Head of caudate nucleus (tissue), 42 donors: ENCODE results near the gene UPF2.

ENCODE experiments used
- DNase-seq, 42 donors: peaks; one replicate each; pipeline versions ENCODE4 v3.0.0 to v3.0.0-alpha.2; 2020 to 2021; ENCODE audit warnings: mixed read lengths in 7 of 42
- intact Hi-C: fragments of 100-400 bp; cut with DNase I; formaldehyde crosslinking; loops from one replicate; pipeline ENCODE4 v1.15.0; 2022

UPF2 gene

DNA sequence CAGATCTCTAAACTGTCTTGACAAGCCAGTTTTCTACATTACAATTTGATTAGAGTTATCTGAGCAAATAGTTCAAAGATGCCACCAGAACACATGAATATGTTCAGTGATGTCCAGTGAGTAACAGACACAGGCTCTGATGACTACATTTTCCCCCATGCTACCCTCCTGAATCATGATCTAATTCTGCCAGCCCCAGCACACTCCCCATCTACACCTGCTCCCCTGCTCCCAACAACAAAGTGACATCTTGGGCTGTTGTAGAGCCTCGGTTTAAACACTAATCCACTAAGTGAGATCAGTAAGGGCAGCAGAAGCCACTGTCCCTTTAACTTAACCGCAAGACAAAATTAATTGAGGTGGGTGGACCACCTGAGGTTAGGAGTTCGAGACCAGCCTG lies 114.9 kb downstream of the UPF2 start:
- no peak for DNase-seq

DNA sequence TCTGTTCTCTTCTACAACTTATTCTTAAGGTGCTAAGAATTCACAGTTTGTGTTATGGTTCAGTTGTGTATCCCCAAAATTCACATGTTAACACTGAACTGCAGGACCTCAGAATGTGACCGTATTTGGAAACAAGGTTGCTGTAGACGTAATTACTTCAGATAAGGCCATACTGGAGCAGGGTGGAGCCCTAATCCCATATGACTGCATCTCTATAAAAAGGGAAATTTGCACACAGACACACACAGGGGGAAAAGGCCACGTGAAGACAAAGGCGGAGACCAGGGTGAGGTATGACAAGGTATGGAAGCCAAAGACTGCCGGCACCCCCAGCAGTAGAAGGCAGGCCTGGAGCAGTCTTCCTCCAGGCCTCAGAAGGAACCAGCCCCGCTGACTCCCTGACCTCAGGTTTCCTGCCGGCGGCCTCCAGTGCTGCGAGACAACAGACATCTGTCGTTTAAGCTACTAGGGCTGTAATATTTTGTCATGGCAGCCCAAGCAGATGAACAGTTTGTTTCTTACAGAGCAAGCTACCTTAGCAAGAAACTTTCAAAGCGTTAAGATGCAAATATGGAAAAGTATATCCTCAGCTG lies 120.7 kb downstream of the UPF2 start:
- intact Hi-C loops: no loop called here
- peak in 2 of 42 donors; percentile 13 to 19 for DNase-seq

More for the DNA sequence above, 114.9 kb downstream of the UPF2 start:
- intact Hi-C loops: no loop called here

DNA sequence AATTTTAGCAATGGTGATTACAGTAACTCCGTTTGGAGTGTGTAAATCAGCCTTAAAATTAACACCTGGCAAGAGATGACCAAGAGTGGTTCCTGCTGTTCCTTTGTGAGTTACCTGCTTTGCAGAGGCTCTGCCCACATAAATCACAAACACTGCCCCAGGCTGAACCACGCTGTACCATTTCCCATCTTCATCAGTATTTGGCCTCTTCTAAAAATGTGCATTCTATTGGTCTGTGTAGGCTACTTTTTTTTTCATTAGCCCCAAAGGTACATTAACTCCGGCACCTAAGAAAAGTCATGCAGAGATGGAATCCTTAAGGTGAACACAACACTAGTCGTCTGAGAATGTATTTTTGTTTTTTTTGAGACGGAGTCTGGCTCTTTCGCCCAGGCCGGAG lies 123.3 kb downstream of the UPF2 start:
- intact Hi-C loops: no loop called here
- peak in 1 of 42 donors; percentile 2 for DNase-seq

DNA sequence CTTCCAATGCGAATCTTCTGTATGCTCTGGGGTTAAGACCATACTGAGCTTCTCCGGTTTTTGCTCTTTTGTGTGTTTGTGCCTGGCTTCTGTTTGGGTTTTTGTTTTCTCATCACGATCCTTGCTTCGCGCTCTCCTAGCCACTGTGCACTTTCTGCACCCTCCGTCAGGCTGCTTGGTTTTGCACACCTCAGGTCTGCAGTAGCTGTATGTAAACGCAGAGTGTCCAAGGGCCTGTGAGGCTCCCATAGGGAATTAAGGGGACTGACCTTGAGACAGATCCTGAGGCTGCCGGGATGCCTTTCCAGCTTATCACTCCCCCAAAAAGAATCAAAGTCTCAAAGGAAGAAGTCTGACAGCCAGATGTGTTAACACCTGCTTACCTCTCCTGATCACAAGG lies 124.2 kb downstream of the UPF2 start:
- peak in 1 of 42 donors; percentile 16 for DNase-seq

DNA sequence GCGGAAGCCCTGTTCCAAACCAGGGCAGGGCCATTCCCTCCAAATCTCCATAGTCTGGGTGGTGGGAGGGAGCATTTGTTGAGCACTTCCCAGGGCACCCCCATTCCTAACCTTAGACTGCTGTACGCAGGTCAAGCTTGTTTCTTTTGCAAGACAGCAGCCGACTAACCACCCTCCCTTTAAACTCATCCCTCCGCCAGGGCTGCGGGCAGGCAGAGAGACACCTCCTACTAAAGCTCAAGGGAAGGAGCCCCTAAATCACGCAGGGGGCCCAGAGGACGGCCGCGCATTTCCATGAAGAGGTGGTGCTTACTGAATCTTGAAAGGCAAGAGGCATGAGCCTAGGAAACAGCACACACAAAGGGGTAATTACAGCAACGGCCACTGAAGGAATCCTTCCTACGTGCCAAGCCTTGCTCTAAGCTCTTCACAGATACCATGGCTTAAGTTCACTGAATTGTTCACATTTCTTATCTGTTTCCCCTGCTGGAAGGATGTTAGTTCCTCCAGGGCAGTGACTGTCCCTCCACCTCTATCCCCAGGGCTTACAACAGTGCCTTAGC lies 129.4 kb downstream of the UPF2 start:
- peak in 1 of 42 donors; percentile 19 for DNase-seq
- intact Hi-C loops: no loop called here

More for the DNA sequence above, 124.2 kb downstream of the UPF2 start:
- intact Hi-C loops: no loop called here

DNA sequence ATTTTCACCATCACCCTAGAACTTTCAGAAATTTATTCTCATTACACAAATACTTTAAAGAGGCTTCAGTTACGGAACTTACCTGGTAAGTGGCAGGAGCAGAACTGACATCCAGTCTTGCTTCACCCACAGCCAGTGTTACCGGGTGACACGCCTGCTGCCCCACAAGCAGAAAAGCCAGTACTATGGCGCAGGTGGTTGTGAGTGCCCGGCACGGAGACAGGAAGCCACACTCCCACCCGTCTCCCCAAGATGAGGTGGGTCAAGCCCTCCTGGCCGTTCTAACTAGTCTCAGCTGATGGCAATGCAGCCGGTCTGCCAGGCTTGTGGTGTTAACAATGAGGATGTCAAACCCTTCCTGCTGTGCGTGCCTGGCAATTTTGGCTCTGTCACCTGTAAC lies 132.5 kb downstream of the UPF2 start:
- intact Hi-C loops: no loop called here
- DNase-seq: no peak

DNA sequence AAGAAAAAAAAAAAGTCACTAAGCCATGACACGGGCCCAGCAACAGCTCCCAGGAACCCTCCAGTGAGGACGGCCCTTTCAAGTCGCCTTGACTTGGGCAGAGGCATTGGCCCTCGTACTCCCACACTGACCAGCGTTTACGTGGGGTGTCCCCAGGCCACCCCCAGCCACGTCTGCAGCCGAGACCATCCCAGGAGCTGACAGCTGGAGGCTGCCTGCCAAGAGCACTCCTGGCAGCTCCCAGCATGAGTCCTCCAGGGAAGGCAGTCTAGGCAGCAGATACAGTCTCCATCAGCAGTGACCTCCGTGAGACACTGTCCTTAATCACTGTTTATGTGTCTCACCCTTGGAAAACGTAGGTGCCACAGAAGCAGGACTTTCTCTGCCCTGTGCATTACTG lies 133.0 kb downstream of the UPF2 start:
- DNase-seq: no peak
- intact Hi-C loops: no loop called here

DNA sequence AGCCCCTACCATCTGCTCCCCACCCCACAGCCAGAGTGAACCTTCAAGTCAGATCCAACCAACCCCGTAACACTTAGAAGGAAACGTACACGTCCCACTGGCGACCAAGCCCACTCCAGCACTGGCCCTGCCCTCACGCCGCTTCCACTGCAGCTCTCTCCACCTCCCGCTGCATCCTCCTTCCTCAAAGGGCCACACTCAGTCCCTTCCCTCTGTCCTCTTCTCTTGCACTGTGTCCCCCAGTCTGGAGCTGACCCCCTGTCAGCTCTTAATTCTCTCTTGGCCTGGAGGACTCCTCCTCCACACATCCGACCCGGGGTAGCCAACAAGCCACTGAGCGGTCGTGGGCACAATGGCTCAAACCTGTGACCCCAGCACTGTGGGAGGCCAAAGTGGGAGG lies 133.6 kb downstream of the UPF2 start:
- intact Hi-C loops: no loop called here
- DNase-seq: no peak

DNA sequence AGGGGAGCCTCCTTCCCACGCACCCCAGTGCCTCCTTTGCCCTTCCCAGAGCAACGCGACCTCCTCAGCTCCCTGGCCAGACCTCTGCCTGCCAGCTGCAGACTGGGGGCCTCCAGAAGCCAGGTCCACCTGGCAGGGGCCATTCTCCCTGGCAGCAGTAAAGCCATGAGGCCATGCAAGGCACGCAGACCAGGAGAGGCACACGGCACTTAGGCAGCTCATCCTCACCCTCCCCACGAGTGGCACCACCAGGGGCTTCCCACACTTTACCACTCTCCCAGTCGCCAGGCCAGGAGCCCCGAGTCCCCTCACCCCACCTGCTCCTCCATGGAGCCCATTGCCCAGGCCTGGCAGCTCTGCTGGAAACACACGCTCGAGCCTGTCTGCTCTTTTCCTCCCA lies 134.1 kb downstream of the UPF2 start:
- DNase-seq: no peak
- intact Hi-C loops: no loop called here

DNA sequence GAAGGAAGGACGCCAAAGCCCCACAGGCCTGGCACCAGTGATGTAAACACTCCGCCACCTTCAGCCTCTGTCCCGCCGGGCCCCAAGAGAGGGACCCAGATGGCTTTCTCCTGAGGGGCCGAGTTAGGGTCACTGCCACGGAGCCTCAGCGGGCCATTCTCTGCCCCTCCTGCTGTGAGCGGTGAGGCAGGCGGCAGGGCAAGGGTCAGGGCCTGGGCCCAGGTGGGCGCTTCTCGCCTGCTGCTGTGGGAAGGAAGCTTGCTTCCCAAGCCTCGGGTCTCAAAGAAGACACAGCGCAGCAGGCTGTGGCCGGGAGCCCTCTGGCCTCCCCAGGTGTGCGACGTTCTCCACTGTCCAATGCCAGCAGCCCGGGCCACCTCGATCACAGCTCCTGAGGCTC lies 134.7 kb downstream of the UPF2 start:
- DNase-seq: no peak
- intact Hi-C loops: no loop called here

DNA sequence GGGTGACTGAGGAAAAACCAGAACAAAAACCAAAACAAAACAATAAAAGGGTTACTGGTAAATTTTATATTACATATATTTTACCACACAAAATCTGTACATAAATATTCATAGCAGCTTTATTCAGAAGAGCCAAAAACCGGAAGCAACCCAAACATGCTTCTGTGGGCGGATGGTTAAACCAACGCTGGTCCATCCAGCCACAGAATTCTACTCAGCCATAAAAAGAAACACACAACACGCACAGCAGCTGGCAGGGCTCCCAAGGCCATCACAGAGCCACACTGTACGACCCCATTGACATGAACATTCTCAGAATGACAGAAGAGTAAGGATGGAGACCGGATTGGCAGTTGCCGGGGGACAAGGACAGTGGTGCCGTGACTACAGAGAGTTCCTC lies 135.9 kb downstream of the UPF2 start:
- DNase-seq: no peak
- intact Hi-C loops: no loop called here

DNA sequence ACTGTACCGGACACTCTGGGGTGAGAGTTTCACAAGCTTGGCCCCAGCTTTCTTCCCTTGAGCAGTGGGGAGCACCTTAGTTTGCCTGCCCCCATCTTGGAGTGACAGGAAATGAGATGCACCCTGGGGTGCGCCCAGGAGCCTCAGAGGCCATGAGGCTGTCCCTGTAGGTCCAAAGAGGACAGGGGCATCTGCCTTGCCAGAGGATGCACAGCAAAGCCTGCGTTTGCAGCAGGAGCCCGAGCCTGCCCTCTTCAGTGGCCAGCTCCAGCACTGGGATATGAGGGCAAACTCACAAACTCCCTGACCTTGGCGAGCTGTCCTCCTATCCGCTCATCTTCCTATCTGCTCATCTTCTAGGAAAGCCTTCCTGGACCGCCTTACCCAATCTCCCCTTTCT lies 140.0 kb downstream of the UPF2 start:
- intact Hi-C loops: no loop called here
- no peak for DNase-seq

DNA sequence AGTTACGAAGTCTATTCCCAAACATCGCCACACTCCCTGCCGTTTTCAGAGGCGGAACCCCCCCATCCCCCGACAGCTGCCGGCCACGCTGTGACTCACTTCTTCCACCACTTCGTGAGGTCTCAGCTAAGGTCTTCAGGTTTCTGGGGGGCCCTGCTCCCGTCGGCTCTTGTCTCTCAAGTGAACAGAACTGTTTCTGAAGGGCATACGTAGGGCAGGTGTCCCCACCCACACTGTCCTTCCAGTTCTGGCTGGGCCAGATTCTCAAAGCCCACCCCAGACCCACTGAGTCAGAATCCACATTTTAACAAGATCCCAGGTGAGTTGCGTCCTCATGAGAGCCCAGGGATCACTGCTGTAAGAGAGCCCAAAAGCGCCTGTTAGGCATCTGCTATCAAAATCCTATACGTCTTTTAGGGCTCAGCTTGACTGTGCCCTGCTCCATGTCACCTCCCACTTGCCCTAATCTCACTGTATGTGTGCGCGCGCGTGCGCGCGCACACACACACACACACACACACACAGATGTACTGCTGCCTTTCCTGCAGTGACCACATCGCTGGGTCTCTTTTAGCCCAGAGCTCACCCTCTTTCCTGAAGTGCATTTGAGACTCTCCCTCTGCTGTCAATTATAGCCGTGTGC lies 140.7 kb downstream of the UPF2 start:
- DNase-seq: no peak

DNA sequence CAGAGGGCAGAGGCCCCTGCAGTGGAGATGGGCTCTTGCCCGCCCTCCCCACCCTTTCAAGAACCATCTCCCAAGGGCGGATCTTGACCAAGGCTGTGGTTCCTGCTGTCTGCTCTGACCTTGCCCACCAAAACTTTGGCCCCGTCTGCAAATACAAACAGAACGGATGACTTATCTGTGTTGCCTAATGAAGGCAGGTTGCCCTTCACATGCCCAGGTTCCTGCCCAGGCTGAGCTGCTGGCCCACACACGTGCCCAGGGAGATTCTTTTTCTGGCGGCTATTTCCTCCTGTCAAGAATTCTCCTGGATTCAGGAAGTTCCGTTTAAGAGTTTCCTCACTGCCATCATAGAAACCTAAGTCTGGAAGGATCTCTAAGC lies 141.2 kb downstream of the UPF2 start:
- no peak for DNase-seq
- intact Hi-C loops: no loop called here

More for the DNA sequence above, 140.7 kb downstream of the UPF2 start:
- intact Hi-C loops: no loop called here

DNA sequence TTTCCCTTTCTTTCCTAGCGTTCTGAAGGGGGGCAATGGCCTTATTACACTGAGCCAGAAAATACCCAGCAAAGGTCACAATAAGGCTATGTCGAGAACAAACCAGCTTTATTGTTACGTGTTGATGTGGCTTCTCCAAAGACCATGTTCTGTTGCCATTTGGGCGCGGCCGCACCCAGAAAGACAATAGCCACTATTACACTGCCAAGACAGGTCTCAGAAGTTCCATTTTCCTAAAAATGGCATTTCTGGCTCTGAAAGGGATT lies 141.6 kb downstream of the UPF2 start:
- no peak for DNase-seq
- intact Hi-C loops: no loop called here

DNA sequence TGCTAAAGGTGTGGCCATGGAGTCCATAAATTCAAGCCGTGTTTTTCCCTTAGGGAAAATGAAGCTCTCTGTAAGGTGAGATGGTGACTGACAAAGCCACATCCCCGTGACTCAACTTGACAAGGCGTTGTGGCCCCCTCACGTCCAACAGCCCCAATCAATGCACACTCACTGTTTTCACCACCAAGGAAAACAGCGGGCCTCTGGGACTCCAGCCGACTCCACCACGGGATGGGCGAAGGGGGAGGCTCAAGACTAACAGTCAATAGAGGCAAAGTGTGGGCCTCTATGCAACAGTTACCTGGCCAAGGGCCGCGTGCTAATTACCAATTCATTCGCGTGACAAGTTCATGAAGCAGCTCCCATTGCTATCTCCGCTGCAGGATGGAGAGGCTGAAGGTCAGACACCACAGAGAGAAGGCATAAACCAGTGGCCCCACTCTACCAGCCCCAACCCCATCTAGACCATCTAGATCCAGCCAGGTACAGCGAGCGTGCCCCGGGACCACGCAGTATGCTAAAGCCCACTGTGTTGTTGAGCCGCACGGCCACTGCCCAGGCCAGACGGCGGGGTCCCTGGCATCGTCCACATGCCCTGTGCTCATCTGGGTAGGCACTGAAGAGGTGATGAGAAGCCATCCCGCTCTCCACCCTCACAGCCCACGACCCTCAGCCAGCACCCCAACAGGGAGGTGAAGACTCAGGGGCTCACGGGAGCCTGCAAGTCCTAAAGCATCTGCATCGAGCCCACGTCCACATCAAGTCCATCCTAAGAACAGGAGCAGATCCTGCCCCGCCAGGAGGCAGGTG lies 143.3 kb downstream of the UPF2 start:
- no peak for DNase-seq
- intact Hi-C loops: no loop called here

DNA sequence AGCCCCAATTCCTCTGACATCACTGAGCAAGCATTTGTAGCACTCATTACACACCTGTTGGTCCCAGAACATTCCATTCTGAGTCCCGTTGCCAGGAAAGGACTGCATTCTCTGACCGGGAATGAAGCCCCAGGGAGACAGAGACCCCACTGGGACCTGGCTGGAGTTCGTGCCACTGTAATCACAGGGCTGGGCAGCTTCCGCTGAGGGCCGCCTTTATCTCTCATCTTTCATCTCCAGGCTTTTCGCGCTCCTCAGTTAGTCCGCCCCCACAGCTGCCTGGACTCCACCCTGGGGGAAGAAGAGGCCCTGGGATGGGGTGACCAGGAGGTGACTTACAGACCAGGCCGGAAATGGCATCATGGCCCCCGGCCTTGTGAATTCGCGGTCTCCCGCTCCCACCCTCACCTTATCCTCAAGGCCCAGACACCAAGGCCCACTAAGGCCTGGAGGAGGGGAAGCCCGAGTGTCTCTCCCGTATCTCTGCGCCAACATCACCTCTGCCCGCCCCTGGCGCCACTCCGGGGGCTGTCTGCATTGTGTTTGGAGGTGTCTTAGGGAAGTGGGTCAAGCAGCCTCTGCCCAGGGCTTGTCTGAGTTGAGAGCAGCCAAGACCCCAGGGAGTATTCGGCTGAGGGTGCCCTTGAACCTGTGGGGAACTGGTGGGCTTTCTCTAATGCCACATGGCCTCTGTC lies 144.1 kb downstream of the UPF2 start:
- no peak for DNase-seq
- intact Hi-C loops: no loop called here

DNA sequence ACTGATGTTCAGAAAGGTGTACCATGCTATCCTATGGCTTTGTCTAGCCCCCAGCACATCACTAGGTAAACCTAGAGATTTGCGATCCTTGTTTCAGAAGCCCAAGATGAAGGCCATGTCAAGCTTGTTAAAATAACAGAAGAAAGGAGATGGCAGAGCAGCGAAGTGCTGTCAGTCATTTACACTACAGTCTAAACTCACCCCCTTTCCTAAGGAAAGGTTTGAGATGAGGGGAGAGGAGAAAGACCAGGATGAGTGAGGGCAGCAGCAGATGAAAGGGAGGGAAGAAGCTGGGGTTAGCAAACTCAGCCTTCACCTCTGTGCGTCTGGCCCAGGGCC lies 144.6 kb downstream of the UPF2 start:
- intact Hi-C loops: no loop called here
- DNase-seq: no peak

DNA sequence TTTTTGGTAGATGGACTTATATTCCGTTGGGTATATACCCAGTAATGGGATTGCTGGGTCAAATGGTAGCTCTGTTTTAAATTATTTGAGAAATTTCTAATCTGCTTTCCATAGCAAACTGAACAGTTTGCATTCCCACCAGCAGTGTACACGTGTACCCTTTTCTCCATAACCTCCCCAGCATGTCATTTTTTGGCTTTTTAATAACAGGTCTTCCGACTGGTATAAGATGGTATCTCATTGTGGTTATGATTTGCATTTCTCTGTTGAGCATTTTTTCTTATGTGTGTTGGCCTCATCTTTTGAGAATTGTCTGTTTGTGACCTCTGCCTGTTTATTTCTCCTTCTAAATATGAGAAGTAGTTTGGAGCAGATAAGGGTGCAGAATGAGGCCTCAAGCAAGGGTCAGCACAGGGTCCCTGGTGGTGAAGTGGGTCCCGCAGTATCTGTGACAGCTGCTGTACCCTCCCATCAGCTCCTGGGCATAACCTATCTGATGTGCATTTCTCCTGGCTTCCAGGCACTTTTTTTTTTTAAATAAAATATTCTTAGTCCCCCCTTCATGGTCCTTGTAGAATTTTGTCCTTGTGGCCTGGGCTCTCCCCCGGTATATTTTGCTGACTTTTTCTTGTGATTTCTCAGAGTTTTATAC lies 145.9 kb downstream of the UPF2 start:
- intact Hi-C loops: no loop called here
- DNase-seq: no peak

DNA sequence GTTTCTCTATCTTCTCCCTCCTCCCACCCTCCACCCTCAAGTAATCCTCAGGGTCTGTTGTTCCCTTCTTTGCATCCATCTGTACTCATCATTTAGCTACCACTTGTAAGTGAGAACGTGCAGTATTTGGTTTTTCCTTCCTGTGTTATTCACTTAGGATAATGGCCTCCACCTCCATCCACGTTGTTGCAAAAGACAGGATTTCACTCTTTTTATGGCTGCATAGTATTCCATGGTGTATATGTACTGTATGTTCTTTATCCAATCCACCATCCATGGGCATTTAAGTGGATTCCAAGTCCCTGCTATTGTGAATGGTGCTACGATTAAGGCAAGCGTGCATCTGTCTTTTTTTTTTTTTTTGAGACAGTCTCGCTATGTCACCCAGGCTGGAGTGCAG lies 147.0 kb downstream of the UPF2 start:
- intact Hi-C loops: no loop called here
- no peak for DNase-seq
